K562 (cell line): ENCODE measurements around the gene SOAT2. TPM values are rescaled to one million over a fixed set of nuclear protein-coding genes. Genes with fewer than 3 reads are reported as not detected.

ENCODE experiments used
- PKNOX1 ChIP-seq: fragments of 450-650 bp; IDR thresholded peaks from 2 replicates; pipeline ENCODE4 v1.6.1; 2016
- REST ChIP-seq, 2 experiments: fragments of 450-650 bp; formaldehyde crosslinking in 1 of 2; IDR thresholded peaks; 2 replicates each; pipeline versions ENCODE4 v1.4.0 to v1.6.1; 2014 to 2020; ENCODE audit warnings: mild to moderate bottlenecking in 2 of 2, borderline replicate concordance in 1 of 2, low read depth in 1 of 2
- RFX1 ChIP-seq: fragments of 450-650 bp; IDR thresholded peaks from 2 replicates; pipeline ENCODE4 v1.6.1; 2016; ENCODE audit warnings: mild to moderate bottlenecking, moderate library complexity
- ZBTB43 ChIP-seq: sonication (generic); formaldehyde crosslinking; IDR thresholded peaks from 2 replicates; pipeline ENCODE4 v1.8.0; 2023; ENCODE audit warnings: mild to moderate bottlenecking, missing genetic modification reagents
- ZNF407 ChIP-seq: fragments of 450-650 bp; IDR thresholded peaks from 2 replicates; pipeline ENCODE4 v1.6.1; 2016; ENCODE audit warnings: low read depth
- ZNF511 ChIP-seq: sonication (generic); formaldehyde crosslinking; IDR thresholded peaks from 2 replicates; pipeline ENCODE4 v1.8.0; 2022; ENCODE audit warnings: mild to moderate bottlenecking, missing genetic modification reagents
- polyA plus RNA-seq, 8 experiments: library from polyadenylated mRNA; depleted of rRNA in 4 of 8; stranded (reverse) in 5 of 8; unstranded in 3 of 8; fragments of >200 nt; fragmentation: Nextera tagmentation in 2 of 8; fragmentation: Illumina TruSeq in 1 of 8; extraction: Ambion mirVana in 2 of 8; extraction: Trizol in 1 of 8; gene quantifications; 2 replicates each; pipeline versions ENCODE4 v1.2.1 to v1.2.3, GENCODE V29; 2011 to 2014; ENCODE audit warnings: inconsistent platforms in 1 of 8, missing spikeins in 1 of 8
- total RNA-seq, 7 experiments: library from RNA; depleted of rRNA in 6 of 7; stranded (reverse); fragments of >200 nt in 6 of 7; fragmentation: Illumina TruSeq in 2 of 7; extraction: Trizol in 2 of 7; gene quantifications; 2 replicates each; pipeline versions ENCODE4 v1.2.1 to v1.2.3, GENCODE V29; 2011 to 2021; ENCODE audit warnings: low replicate concordance in 1 of 7

The SOAT2 gene
- total and polyA plus RNA-seq, 9 of the 15 experiments (the other 6 are each of a cell fraction or from before 2014, with no cell fraction given), result 0.04 TPM; not detected in 8

- TF ChIP-seq ZNF407 (no peak), RFX1 (no peak), PKNOX1 (no peak), REST (IDR thresholded peaks at IDR 0.05; ENCODE audit: borderline replicate concordance) (peak; percentile 87), REST (CRISPR knock-in tag; IDR thresholded peaks at IDR 0.05; ENCODE audit: low read depth) (0 out of 2 replicates have a peak, but pooled peaks have one; percentile 37), ZNF511 (CRISPR knock-in tag) (no peak), ZBTB43 (CRISPR knock-in tag) (no peak)
These were observed 4.0 kb upstream of the SOAT2 start (continued) for GRCh38 chr12:53099071-53099882.
